Osteoblast (primary cell): Measurements from ENCODE around the gene KANTR. TPM values are rescaled to one million over a fixed set of nuclear protein-coding genes. Genes with fewer than 3 reads are reported as not detected.

Experiments
- DNase-seq: peaks from one replicate; pipeline ENCODE4 v3.0.0; 2011; ENCODE audit warnings: low spot score, mixed read lengths; ENCODE audit not compliant: insufficient read length; ENCODE audit errors: missing footprints
- H2AFZ ChIP-seq: 2 replicates; pipeline ENCODE4 v1.6.0; 2011; ENCODE audit warnings: mild to moderate bottlenecking, low read length
- H3K27ac ChIP-seq: 2 replicates; pipeline ENCODE4 v1.5.1; 2011; ENCODE audit warnings: mild to moderate bottlenecking, low read depth, low read length, moderate library complexity
- H3K27me3 ChIP-seq: 2 replicates; pipeline ENCODE4 v1.6.0; 2012; ENCODE audit warnings: mild to moderate bottlenecking, control low read depth, inconsistent platforms, low read length, moderate library complexity; ENCODE audit not compliant: insufficient read depth
- H3K36me3 ChIP-seq: 2 replicates; pipeline ENCODE4 v1.5.1; 2011; ENCODE audit warnings: mild to moderate bottlenecking, low read length, control low read depth, moderate library complexity; ENCODE audit not compliant: insufficient read depth
- H3K4me1 ChIP-seq: 2 replicates; pipeline ENCODE4 v1.5.1; 2011; ENCODE audit warnings: mild to moderate bottlenecking, low read length, control low read depth, moderate library complexity; ENCODE audit not compliant: insufficient read depth
- H3K4me2 ChIP-seq: 2 replicates; pipeline ENCODE4 v1.6.0; 2011; ENCODE audit warnings: mild to moderate bottlenecking, low read length; ENCODE audit not compliant: insufficient read depth
- H3K4me3 ChIP-seq: fragments of 200-600 bp; sonication (generic); 3 replicates; pipeline ENCODE4 v1.5.1; 2012; ENCODE audit warnings: mild to moderate bottlenecking, low read length, inconsistent platforms; ENCODE audit not compliant: insufficient read depth
- H3K79me2 ChIP-seq: 2 replicates; pipeline ENCODE4 v1.6.0; 2012; ENCODE audit warnings: mild to moderate bottlenecking, low read length, control low read depth, inconsistent platforms; ENCODE audit not compliant: insufficient read depth
- H3K9me3 ChIP-seq: 2 replicates; pipeline ENCODE4 v1.5.1; 2011; ENCODE audit warnings: low read depth, low read length, control low read depth
- H4K20me1 ChIP-seq: 2 replicates; pipeline ENCODE4 v1.6.0; 2012; ENCODE audit warnings: mild to moderate bottlenecking, low read length, control low read depth; ENCODE audit not compliant: insufficient read depth
- total RNA-seq: library from RNA; depleted of rRNA; stranded (reverse); fragments of >200 nt; gene quantifications from 2 replicates; pipeline ENCODE4 v1.2.3, GENCODE V29; 2012
- TF ChIP-seq, protein P1 (sequence below): IDR thresholded peaks from 2 replicates; pipeline ENCODE4 v1.5.1; 2011; ENCODE audit warnings: mild to moderate bottlenecking, low read depth, low read length, moderate library complexity; ENCODE audit errors: extremely low read depth

KANTR gene
- total RNA-seq, 1 donor: 12.3 TPM

DNA sequence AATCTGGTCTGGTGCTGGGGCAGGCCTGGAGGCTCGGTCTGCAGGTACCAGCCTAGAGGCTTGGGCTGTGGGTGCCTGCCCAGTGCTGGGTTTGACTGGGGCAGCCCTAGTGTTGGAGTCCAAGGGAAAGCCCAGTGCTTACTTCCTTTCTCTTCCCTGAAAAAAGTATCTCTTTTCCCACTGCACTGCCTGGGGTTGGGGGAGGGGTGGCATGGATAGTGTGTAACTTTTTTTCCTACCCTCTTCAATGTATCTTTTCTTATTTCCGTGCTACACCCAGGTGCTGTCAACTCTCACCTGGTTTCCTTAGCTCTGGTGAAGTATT is 21.6 kb downstream of the KANTR start:
- peaks cover 10% of the 10 kb centered on the region for H3K79me2 ChIP-seq
- no peak for DNase-seq
- H2AFZ ChIP-seq: peak overlapping the region; percentile 64
- H3K36me3 ChIP-seq: no peaks in the 10 kb centered on the region
- H3K27ac ChIP-seq: peak overlapping the region; percentile 87
- TF ChIP-seq, protein P1, sequence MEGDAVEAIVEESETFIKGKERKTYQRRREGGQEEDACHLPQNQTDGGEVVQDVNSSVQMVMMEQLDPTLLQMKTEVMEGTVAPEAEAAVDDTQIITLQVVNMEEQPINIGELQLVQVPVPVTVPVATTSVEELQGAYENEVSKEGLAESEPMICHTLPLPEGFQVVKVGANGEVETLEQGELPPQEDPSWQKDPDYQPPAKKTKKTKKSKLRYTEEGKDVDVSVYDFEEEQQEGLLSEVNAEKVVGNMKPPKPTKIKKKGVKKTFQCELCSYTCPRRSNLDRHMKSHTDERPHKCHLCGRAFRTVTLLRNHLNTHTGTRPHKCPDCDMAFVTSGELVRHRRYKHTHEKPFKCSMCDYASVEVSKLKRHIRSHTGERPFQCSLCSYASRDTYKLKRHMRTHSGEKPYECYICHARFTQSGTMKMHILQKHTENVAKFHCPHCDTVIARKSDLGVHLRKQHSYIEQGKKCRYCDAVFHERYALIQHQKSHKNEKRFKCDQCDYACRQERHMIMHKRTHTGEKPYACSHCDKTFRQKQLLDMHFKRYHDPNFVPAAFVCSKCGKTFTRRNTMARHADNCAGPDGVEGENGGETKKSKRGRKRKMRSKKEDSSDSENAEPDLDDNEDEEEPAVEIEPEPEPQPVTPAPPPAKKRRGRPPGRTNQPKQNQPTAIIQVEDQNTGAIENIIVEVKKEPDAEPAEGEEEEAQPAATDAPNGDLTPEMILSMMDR: no peak
- H3K4me2 ChIP-seq: peak overlapping the region; percentile 77
- H3K9me3 ChIP-seq: no peaks in the 10 kb centered on the region
- H3K4me3 ChIP-seq: peak overlapping the region; percentile 54
- no peaks in the 10 kb centered on the region for H4K20me1 ChIP-seq
- H3K4me1 ChIP-seq: peaks cover 7% of the 10 kb centered on the region
- H3K27me3 ChIP-seq: peaks cover 3% of the 10 kb centered on the region

DNA sequence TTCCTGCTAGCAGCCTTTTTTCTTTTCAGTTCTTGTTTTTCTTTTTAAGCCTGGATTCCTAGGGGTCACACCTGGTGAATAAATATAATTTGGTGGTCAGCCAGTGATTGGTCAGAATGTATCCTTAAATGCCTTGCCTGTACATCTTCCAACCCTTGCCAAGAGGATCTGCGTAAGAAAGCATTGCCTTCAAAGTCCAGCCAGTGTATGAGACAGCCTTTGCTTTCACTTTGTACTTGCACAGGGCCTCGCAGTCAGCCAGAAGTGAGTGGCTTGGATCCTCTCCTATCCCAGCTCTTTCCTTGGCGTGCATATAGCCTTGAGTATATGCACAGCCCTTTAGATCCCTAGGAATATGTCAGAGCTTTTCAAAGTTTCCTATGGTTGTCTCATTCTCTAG is 22.2 kb downstream of the KANTR start:
- Histone ChIP-seq H3K79me2 (peaks cover 10% of the 10 kb centered on the region), H3K4me2 (peak overlapping the region; percentile 77), H3K27me3 (peaks cover 3% of the 10 kb centered on the region), H4K20me1 (no peaks in the 10 kb centered on the region), H3K4me3 (peak overlapping the region; percentile 54), H3K9me3 (no peaks in the 10 kb centered on the region), H3K4me1 (peaks cover 7% of the 10 kb centered on the region), H2AFZ (peak overlapping the region; percentile 64), H3K27ac (peak overlapping the region; percentile 87), H3K36me3 (no peaks in the 10 kb centered on the region)
- DNase-seq: peak; percentile 73
- TF ChIP-seq, protein P1: no peak

DNA sequence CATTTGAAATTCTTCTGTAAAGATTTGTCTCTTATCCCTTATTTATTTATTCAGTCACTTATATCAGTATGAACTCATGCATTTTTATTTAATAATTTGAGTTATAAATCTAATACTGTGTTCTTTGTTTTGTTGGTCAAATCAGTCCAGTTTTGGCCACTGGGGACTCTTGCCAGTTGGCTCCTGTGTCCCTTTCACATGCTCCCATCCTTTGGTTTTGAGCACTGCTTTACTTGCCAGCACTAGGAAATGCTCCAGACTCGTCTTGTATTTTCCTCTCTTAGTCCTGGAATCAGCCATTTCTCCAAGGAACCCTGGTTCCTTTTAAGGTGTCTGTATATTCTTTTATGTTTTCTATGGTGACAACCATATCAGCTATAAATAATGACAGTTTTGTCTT is 28.1 kb downstream of the KANTR start:
- Histone ChIP-seq H3K27me3 (peaks cover 4% of the 10 kb centered on the region), H3K4me3 (no peak overlapping the region), H3K27ac (no peak overlapping the region), H4K20me1 (no peaks in the 10 kb centered on the region), H2AFZ (no peak overlapping the region), H3K4me2 (no peak overlapping the region), H3K9me3 (no peaks in the 10 kb centered on the region), H3K4me1 (no peaks in the 10 kb centered on the region), H3K79me2 (peaks cover 6% of the 10 kb centered on the region), H3K36me3 (no peaks in the 10 kb centered on the region)
- TF ChIP-seq, protein P1: no peak
- no peak for DNase-seq

DNA sequence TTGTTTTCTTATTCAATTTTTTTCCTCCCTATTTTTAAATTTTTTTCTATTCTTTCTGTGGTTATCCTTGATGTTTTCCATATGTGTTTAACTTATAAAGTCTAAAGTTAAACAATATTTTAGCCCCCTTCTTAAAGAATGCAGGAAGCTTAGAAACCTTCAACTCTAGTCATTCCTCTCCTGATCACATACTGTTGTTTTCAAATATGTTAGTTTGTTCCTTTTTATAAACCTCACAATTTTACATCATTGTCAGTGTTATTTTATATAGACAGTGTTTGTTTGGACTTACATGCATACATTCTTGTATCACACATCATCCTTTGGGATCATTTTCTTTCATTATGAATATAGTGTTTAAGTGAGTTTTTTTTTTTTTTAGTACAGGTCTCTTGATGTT is 31.6 kb downstream of the KANTR start:
- Histone ChIP-seq H3K27me3 (peaks cover 5% of the 10 kb centered on the region), H3K36me3 (no peaks in the 10 kb centered on the region), H3K79me2 (peaks cover 6% of the 10 kb centered on the region), H3K4me1 (peaks cover 7% of the 10 kb centered on the region), H3K4me3 (no peak overlapping the region), H3K9me3 (no peaks in the 10 kb centered on the region), H2AFZ (no peak overlapping the region), H3K4me2 (no peak overlapping the region), H3K27ac (no peak overlapping the region), H4K20me1 (no peaks in the 10 kb centered on the region)
- TF ChIP-seq, protein P1: no peak
- DNase-seq: peak; percentile 6
